ENCODE data around the gene MSI2. TPM values are rescaled to one million over a fixed set of nuclear protein-coding genes. Genes with fewer than 3 reads are reported as not detected.
A peak's percentile ranks its signal among the peaks of the same experiment; 100 is the strongest.

Gene MSI2
- total RNA-seq, 2 donors from 2014 or later: 112 to 119 TPM

DNA sequence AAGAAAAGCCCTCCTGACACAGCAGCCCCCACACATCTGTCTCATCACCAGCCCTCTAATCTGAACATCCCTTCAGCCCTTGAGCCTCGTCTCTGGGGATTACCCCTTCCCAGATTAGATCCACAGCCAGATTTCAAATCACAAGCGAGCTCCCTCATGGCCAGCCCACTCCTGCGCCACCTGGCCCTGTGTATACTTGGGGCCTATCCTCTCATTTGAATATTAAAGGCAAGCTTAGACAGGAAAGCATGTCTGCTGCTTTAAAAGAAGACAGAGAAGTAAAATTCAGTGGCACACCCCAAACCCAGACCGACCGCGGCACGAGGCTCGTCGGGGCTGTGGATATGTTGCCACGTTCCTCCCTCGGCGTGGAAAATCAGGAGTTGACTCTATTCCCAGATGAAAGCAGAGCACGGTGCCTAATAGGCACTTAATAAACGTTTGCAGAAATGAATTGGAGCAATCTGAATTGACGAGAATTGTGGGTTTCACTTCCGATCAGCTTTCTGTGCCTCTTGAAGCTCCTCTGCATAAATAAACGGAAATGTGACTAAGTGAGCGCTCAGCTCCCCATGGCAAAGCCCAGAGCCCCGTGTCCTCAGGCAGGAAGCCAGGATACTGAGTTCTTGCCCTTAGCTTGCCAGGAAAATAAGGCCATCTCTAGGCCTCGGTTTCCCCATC lies 380.8 kb downstream of the MSI2 start:
- ATAC-seq (replicated peaks in 1 of 2) (no peak), DNase-seq (no peak)
- Mint-ChIP-seq H3K27ac (no peak overlapping the region), H3K36me3 (ENCODE audit: insufficient read depth in 2 of 2) (peaks cover 3 to 4% of the 10 kb centered on the region in 2 donors), H3K4me3 (no peak overlapping the region), H3K4me1 (ENCODE audit: low read depth) (no peaks in the 10 kb centered on the region), H3K9me3 (no peaks in the 10 kb centered on the region), H3K27me3 (ENCODE audit: low read depth) (no peaks in the 10 kb centered on the region)

DNA sequence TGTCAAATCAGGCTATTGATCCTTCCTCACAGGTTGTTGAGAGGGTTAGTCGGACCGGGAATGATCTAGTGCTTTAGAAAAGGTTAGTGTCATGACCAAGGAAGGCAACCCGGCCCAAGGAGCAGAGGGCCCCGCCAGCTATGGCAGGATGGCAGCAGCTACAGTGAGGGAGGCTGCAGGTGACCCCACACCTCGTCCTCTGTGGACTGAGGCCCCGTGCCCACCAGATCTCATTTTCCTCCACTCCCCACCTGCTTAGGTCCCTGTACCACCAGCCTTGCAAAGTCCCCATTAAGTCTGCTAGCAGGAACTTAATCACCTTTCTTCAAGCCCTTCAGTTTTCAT lies 381.3 kb downstream of the MSI2 start:
- no peaks in the 10 kb centered on the region for H3K9me3 Mint-ChIP-seq
- peak overlapping the region; percentile 33 for H3K27ac Mint-ChIP-seq
- H3K27me3 Mint-ChIP-seq (ENCODE audit: low read depth): no peaks in the 10 kb centered on the region
- no peaks in the 10 kb centered on the region for H3K4me1 Mint-ChIP-seq (ENCODE audit: low read depth)
- H3K36me3 Mint-ChIP-seq (ENCODE audit: insufficient read depth in 2 of 2): peaks cover 3 to 4% of the 10 kb centered on the region in 2 donors
- ATAC-seq (replicated peaks in 1 of 2) (no peak), DNase-seq (no peak)
- H3K4me3 Mint-ChIP-seq: no peak overlapping the region

DNA sequence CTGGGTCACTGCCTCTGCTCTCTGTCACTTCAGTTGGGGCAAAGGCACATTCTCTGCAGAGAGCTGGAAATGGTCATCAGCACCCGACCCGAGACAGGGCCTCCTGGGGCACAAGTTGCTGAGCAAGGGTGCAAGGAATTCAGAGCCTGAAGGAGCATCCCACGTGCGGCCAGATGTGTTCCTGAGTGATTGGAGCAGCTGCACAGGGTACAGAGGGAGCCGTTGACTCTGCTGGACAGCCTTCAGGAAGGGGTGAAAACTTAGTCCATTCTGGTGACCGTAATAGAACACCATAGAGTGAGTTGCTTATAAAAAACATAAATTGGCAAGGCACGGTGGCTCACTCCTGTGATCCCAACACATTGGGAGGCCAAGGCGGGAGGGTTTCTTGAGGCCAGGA lies 382.0 kb downstream of the MSI2 start:
- DNase-seq (no peak), ATAC-seq (replicated peaks in 1 of 2) (no peak)
- H3K27me3 Mint-ChIP-seq (ENCODE audit: low read depth): no peaks in the 10 kb centered on the region
- H3K27ac Mint-ChIP-seq: no peak overlapping the region
- H3K4me3 Mint-ChIP-seq: no peak overlapping the region
- peaks cover 3 to 4% of the 10 kb centered on the region in 2 donors for H3K36me3 Mint-ChIP-seq (ENCODE audit: insufficient read depth in 2 of 2)
- H3K9me3 Mint-ChIP-seq: no peaks in the 10 kb centered on the region
- H3K4me1 Mint-ChIP-seq (ENCODE audit: low read depth): no peaks in the 10 kb centered on the region

DNA sequence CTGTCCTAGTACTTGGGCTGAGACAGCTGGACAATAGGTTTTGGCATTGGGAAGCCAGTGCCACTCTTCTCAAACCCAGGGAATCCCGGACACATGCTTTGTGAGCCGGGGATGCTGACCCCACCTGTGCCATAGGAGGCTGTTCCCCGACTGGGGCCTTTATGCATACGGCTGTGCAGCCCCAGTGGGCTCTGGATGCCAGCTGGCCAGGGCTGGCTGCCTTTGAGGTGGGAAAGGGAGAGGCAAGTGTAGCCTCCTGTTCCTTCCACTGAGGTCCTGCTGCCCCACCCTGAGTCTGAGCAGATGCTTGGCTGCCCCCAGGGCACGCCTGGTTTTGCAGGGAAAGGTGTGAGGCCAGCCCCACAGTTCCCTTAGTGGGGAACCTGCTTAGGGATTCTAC lies 383.1 kb downstream of the MSI2 start:
- no peaks in the 10 kb centered on the region for H3K27me3 Mint-ChIP-seq (ENCODE audit: low read depth)
- no peaks in the 10 kb centered on the region for H3K4me1 Mint-ChIP-seq (ENCODE audit: low read depth)
- ATAC-seq (replicated peaks in 1 of 2): no peak
- H3K4me3 Mint-ChIP-seq: no peak overlapping the region
- no peak for DNase-seq
- no peaks in the 10 kb centered on the region for H3K9me3 Mint-ChIP-seq
- H3K36me3 Mint-ChIP-seq (ENCODE audit: insufficient read depth in 2 of 2): no peaks in the 10 kb centered on the region
- H3K27ac Mint-ChIP-seq: no peak overlapping the region

DNA sequence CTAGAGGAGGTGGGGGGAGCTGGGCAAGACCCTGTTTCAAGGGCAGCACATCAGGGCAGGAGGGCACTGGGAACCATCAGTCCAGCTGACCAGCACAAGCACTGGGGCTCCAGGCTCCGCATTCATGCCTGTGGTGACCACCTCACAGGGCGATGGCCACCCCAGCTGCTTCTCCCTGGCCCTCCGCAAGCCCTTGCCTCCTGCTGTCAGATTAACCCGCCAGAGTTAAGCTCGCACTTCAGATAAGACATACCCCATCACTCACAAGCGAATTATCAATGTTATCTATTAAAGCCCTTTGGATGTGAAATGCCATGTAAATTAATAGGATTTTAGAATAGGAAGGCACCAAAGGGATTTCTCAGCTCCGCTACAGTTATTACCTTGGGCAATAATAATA lies 383.8 kb downstream of the MSI2 start:
- ATAC-seq (replicated peaks in 1 of 2) (no peak), DNase-seq (no peak)
- Mint-ChIP-seq H3K27me3 (ENCODE audit: low read depth) (no peaks in the 10 kb centered on the region), H3K36me3 (ENCODE audit: insufficient read depth in 2 of 2) (no peaks in the 10 kb centered on the region), H3K4me1 (ENCODE audit: low read depth) (no peaks in the 10 kb centered on the region), H3K27ac (no peak overlapping the region), H3K4me3 (no peak overlapping the region), H3K9me3 (no peaks in the 10 kb centered on the region)

DNA sequence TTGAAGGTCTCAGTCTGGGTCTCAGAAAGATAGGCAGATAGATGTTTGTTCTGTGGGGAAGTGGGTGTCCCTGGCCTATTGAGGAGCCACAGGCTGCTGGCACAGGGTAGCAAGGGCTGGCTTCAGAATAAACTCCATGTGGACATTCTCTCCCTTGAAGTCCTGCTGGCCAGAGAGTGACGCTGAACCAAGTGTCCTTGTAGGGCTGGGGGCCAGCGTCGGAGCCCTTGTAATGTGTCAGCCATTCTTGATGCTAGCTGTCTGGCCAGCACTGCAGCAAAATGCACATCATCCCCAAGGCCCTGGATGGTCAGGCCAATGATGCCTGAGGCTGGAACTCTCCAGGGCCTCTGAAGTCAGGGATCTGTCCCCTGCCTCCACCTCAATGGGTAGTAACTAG lies 385.4 kb downstream of the MSI2 start:
- H3K4me1 Mint-ChIP-seq (ENCODE audit: low read depth): peaks cover 12% of the 10 kb centered on the region
- ATAC-seq (replicated peaks in 1 of 2): no peak
- H3K36me3 Mint-ChIP-seq (ENCODE audit: insufficient read depth in 2 of 2): no peaks in the 10 kb centered on the region
- no peaks in the 10 kb centered on the region for H3K27me3 Mint-ChIP-seq (ENCODE audit: low read depth)
- H3K27ac Mint-ChIP-seq: no peak overlapping the region
- DNase-seq: no peak
- no peak overlapping the region for H3K4me3 Mint-ChIP-seq
- no peaks in the 10 kb centered on the region for H3K9me3 Mint-ChIP-seq

DNA sequence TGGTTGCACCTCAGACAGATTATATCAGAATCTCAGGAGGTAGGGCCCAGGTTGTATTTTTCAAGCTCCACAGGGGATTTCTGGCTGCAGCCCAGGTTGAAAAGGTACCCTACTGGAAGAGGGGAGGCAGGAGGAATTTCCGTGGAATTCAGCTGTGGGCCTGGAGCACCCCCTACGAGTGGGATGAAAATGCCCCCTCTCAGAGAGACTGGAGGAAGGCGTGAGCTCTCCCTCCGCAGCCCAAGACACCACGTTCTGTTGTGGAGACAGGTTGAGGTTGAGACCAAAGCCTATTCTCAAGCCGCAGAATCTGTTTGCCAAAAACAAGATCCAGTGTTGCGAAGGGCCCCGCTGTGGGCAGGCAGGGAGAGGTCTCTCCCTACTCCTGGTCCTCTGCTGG lies 386.7 kb downstream of the MSI2 start:
- Mint-ChIP-seq H3K27ac (no peak overlapping the region), H3K4me1 (ENCODE audit: low read depth) (peaks cover 12% of the 10 kb centered on the region), H3K27me3 (ENCODE audit: low read depth) (no peaks in the 10 kb centered on the region), H3K9me3 (no peaks in the 10 kb centered on the region), H3K36me3 (ENCODE audit: insufficient read depth in 2 of 2) (peaks cover 0 to 2% of the 10 kb centered on the region in 2 donors), H3K4me3 (no peak overlapping the region)
- ATAC-seq (replicated peaks in 1 of 2) (no peak), DNase-seq (no peak)

DNA sequence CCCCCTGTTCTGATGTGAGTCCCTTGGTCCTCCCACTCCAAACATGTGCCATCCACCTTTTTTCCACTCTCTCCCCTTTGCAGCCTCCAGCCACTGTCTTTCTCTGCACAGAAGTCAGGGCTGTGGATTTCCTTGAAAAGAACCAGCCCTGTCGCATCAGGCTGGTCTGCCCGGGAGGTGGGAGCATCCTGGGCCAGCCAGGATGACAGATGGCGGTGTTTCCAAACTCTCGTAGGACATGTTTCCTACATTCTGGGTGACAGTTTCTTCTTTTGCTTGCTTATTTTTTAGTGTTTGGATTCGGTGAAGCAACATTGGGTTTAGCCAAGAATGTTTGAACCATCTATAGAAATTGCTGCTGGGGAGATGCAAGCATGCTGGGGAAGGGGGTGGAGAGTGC lies 388.0 kb downstream of the MSI2 start:
- Mint-ChIP-seq H3K4me1 (ENCODE audit: low read depth) (peaks cover 12% of the 10 kb centered on the region), H3K4me3 (no peak overlapping the region), H3K9me3 (no peaks in the 10 kb centered on the region), H3K27me3 (ENCODE audit: low read depth) (no peaks in the 10 kb centered on the region), H3K36me3 (ENCODE audit: insufficient read depth in 2 of 2) (peaks cover 0 to 2% of the 10 kb centered on the region in 2 donors), H3K27ac (no peak overlapping the region)
- no peak for DNase-seq
- no peak for ATAC-seq (replicated peaks in 1 of 2)

DNA sequence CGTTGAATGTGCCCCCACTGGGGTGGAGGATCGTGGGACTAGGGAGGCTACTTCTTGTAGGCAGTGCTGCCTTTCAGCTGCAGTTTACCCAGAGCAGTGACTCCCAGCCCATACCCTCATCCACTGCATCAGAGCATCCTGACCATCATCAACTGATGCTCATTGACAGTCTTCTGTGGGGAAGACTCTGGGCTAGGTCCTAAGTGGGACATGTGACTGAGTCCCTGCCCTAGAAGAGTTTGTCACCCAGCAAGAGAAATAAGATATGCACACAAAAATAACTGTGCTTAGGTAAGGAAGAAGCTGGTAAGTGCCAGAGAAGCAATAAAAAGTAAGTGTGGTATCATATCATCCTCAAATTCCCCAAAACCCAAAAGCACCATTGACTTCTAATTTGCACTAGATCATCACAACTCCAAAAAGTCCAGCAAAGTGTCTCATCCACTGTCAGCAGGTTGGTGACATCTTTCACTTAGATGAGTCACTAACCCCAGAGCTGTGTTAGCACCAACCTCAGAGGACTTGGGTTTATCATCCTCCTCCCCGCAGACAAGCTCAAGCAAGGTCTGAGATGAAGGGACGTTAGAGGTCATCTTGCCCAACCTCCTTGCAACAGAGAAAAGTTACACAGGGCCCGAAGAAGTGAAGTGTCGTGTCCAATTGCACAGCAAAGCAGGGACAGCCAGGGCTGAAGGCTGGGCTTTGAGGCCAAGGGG lies 389.8 kb downstream of the MSI2 start:
- peak; percentile 96 to 98 for ATAC-seq (replicated peaks in 1 of 2)
- H3K9me3 Mint-ChIP-seq: no peaks in the 10 kb centered on the region
- no peaks in the 10 kb centered on the region for H3K27me3 Mint-ChIP-seq (ENCODE audit: low read depth)
- peaks cover 0 to 2% of the 10 kb centered on the region in 2 donors for H3K36me3 Mint-ChIP-seq (ENCODE audit: insufficient read depth in 2 of 2)
- no peak overlapping the region for H3K4me3 Mint-ChIP-seq
- peaks cover 12% of the 10 kb centered on the region for H3K4me1 Mint-ChIP-seq (ENCODE audit: low read depth)
- no peak overlapping the region for H3K27ac Mint-ChIP-seq
- peak; percentile 45 to 55 for DNase-seq

DNA sequence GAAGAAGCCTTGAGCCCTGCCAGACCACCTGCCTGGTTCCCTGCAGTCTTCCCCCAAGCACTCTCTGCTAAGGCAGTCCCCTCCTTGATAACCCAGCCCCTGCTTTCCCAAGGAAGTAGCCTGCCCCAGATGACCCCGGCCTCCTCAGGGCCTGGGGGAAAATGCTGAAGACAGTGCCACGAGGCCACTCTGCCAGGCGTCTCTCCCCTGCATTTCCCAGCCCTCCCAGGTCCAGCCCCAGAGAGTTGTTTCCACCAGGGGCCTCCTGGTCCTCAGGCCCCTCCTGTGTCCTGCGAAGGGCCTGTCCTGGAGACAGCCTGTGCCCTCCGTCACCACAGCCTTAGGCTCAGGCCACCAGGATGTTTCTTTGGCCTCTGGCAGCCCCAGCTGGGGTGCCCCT lies 392.4 kb downstream of the MSI2 start:
- DNase-seq: no peak
- peaks cover 0 to 2% of the 10 kb centered on the region in 2 donors for H3K36me3 Mint-ChIP-seq (ENCODE audit: insufficient read depth in 2 of 2)
- ATAC-seq (replicated peaks in 1 of 2): no peak
- H3K27ac Mint-ChIP-seq: no peak overlapping the region
- no peak overlapping the region for H3K4me3 Mint-ChIP-seq
- no peaks in the 10 kb centered on the region for H3K9me3 Mint-ChIP-seq
- H3K4me1 Mint-ChIP-seq (ENCODE audit: low read depth): peaks cover 12% of the 10 kb centered on the region
- H3K27me3 Mint-ChIP-seq (ENCODE audit: low read depth): no peaks in the 10 kb centered on the region

DNA sequence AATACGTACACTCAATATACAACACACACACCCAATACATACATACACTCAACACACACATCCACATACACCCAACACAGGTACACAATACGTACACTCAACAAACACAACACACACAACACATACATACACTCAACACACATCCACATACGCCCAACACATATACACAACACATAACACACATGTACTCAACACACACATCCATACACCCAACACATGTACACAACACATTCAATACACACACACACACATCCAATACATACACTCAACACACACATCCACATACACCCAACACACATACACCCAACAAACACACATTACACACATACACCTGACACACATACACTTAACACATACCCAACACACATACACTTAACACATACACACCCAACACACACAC lies 392.9 kb downstream of the MSI2 start:
- no peaks in the 10 kb centered on the region for H3K27me3 Mint-ChIP-seq (ENCODE audit: low read depth)
- ATAC-seq (replicated peaks in 1 of 2) (no peak), DNase-seq (no peak)
- peaks cover 0 to 2% of the 10 kb centered on the region in 2 donors for H3K36me3 Mint-ChIP-seq (ENCODE audit: insufficient read depth in 2 of 2)
- H3K27ac Mint-ChIP-seq: no peak overlapping the region
- H3K4me1 Mint-ChIP-seq (ENCODE audit: low read depth): peaks cover 12% of the 10 kb centered on the region
- H3K4me3 Mint-ChIP-seq: no peak overlapping the region
- H3K9me3 Mint-ChIP-seq: no peaks in the 10 kb centered on the region

DNA sequence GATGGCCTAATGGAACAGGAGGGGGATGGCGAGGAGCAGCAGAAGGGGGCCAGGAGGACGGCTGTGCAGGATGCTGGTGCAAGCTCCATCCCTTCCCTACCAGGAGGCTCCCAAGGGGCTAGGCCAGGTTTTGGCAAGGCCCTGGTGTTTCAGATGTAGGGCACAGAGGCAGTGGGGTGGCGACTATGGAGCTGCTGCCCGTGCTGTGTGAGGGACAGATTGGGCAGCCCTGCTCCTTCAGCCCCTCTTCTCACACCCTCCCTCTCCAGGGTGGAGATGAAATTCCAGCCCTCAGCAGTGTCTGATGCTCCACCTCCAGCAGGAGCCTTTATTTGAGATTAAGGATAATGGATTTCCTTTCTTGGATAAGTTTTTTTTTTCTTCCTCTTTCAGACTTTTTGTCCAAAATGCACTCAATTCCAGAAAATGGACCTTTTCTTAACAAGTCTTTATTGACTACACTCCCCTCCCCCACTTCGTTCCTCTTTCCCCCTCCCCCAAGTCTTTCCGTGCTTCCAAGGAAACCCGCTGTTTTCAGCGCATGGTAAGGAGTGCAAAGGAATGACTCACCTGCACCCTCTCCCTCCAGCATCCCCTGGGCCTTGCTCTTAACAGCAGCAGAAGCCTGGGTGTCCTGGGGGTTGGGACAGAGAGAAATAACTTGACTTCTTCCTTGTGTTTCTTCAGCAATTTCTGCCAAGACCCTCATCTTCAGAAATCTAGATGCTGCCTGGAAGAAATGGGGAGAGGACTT lies 393.6 kb downstream of the MSI2 start:
- Mint-ChIP-seq H3K36me3 (ENCODE audit: insufficient read depth in 2 of 2) (peaks cover 0 to 3% of the 10 kb centered on the region in 2 donors), H3K9me3 (no peaks in the 10 kb centered on the region), H3K27ac (no peak overlapping the region), H3K4me3 (no peak overlapping the region), H3K27me3 (ENCODE audit: low read depth) (no peaks in the 10 kb centered on the region), H3K4me1 (ENCODE audit: low read depth) (peaks cover 12% of the 10 kb centered on the region)
- DNase-seq (no peak), ATAC-seq (replicated peaks in 1 of 2) (no peak)

DNA sequence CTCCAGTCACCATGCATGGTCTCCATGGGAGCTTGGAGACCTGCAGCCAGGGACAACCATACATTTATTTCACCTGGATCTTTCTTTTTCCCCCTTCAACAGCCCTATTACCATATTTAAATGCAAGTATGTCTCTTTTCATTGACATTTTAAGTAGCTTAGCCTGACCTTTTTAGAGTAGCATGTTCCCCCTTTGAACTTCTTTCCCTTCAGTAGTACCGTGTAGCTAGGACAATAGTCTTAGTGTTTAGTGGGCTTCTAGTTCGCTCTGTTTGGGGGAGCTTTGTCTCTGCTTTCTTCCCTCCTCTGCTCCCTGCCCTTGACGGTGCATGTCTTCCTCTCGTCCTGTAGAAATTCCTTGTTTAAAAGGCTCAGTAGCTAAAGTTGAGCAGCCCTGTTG lies 394.2 kb downstream of the MSI2 start:
- no peaks in the 10 kb centered on the region for H3K9me3 Mint-ChIP-seq
- no peak overlapping the region for H3K27ac Mint-ChIP-seq
- ATAC-seq (replicated peaks in 1 of 2): no peak
- H3K27me3 Mint-ChIP-seq (ENCODE audit: low read depth): no peaks in the 10 kb centered on the region
- H3K36me3 Mint-ChIP-seq (ENCODE audit: insufficient read depth in 2 of 2): peaks cover 0 to 3% of the 10 kb centered on the region in 2 donors
- no peak overlapping the region for H3K4me3 Mint-ChIP-seq
- DNase-seq: no peak
- peaks cover 12% of the 10 kb centered on the region for H3K4me1 Mint-ChIP-seq (ENCODE audit: low read depth)
